Thyroid gland (tissue), 4 donors: ENCODE data around the gene MLH3. TPM values are rescaled to one million over a fixed set of nuclear protein-coding genes. Genes with fewer than 3 reads are reported as not detected.

Experiments used
- DNase-seq, 2 donors: peaks; one replicate each; pipeline ENCODE4 v3.0.0-alpha.2; 2019
- H3K27ac ChIP-seq, 3 donors: fragments of 200-600 bp; sonication (generic); 1 replicate in 2 of 3; 2 replicates in 1 of 3; pipeline ENCODE4 v1.5.1; 2016 to 2019; ENCODE audit warnings: mild to moderate bottlenecking in 1 of 3, moderate library complexity in 1 of 3
- H3K27me3 ChIP-seq: fragments of 200-600 bp; sonication (generic); one replicate; pipeline ENCODE4 v1.5.1; 2019
- H3K36me3 ChIP-seq, 2 donors: fragments of 200-600 bp; sonication (generic); one replicate each; pipeline ENCODE4 v1.5.1; 2016 to 2019
- H3K4me1 ChIP-seq, 2 donors: fragments of 200-600 bp; sonication (generic); one replicate each; pipeline ENCODE4 v1.5.1; 2017 to 2019
- H3K4me3 ChIP-seq, 3 donors: fragments of 200-600 bp; sonication (generic); replicated peaks in 1 of 3; 1 replicate in 2 of 3; 2 replicates in 1 of 3; pipeline ENCODE4 v1.5.1; 2016; ENCODE audit warnings: mild to moderate bottlenecking in 1 of 3
- H3K9me3 ChIP-seq: fragments of 200-600 bp; sonication (generic); one replicate; pipeline ENCODE4 v1.5.1; 2017
- CTCF ChIP-seq, 6 experiments: fragments of 200-600 bp in 3 of 6; fragments of 450-650 bp in 3 of 6; sonication (generic) in 3 of 6; IDR thresholded peaks; one replicate each; pipeline ENCODE4 v1.5.1; 2016 to 2019; ENCODE audit warnings: antibody characterized with exemption in 6 of 6, mild to moderate bottlenecking in 2 of 6, inconsistent platforms in 1 of 6, moderate library complexity in 1 of 6
- POLR2A ChIP-seq, 2 donors: fragments of 450-650 bp; IDR thresholded peaks; one replicate each; pipeline ENCODE4 v1.6.1; 2017; ENCODE audit warnings: antibody characterized with exemption in 2 of 2, mild to moderate bottlenecking in 2 of 2, moderate library complexity in 1 of 2
- WGBS, 2 donors: methylation state at CpG; one replicate each; pipeline ENCODE4 v1.1.5; 2017; 5-methylcytosine and 5-hydroxymethylcytosine counted together
- intact Hi-C: fragments of 100-400 bp; cut with DNase I; formaldehyde crosslinking; loops from one replicate; pipeline ENCODE4 v1.15.1; 2023
- total RNA-seq, 4 donors: library from RNA; depleted of rRNA; stranded (reverse); fragments of >200 nt; gene quantifications; one replicate each; pipeline ENCODE4 v1.2.3, GENCODE V29; 2016

Gene MLH3
- total RNA-seq, 4 donors from 2014 or later: 48.1 to 68.1 (median 57.9) TPM

- intact Hi-C loops: no loop called here
- H3K27ac ChIP-seq: no peak overlapping the region
- H3K4me1 ChIP-seq: peaks cover under 1 to 33% of the 10 kb centered on the region in 2 donors
- no peaks in the 10 kb centered on the region for H3K9me3 ChIP-seq
- TF ChIP-seq CTCF (IDR thresholded peaks at IDR 0.05) (no peak), POLR2A (IDR thresholded peaks at IDR 0.05) (no peak)
- no peaks in the 10 kb centered on the region for H3K27me3 ChIP-seq
- H3K4me3 ChIP-seq: no peak overlapping the region
- H3K36me3 ChIP-seq: no peaks in the 10 kb centered on the region
- 89 to 93% methylated on average over 5 of the region's 5 CpGs for WGBS, 2 donors
- DNase-seq: no peak
Measured at GRCh38 chr14:74973905-74974363, 77.3 kb downstream of the MLH3 start.

- H3K9me3 ChIP-seq: no peaks in the 10 kb centered on the region
- no peak for TF ChIP-seq POLR2A (IDR thresholded peaks at IDR 0.05)
- no peak for TF ChIP-seq CTCF (IDR thresholded peaks at IDR 0.05)
- no peaks in the 10 kb centered on the region for H3K27me3 ChIP-seq
- intact Hi-C loops: no loop called here
- H3K4me3 ChIP-seq: no peak overlapping the region
- H3K36me3 ChIP-seq: no peaks in the 10 kb centered on the region
- H3K4me1 ChIP-seq: peaks cover 3 to 35% of the 10 kb centered on the region in 2 donors
- WGBS, 2 donors: 68 to 90% methylated on average over 9 of the region's 15 CpGs
- peak; percentile 27 to 39 for DNase-seq
- no peak overlapping the region for H3K27ac ChIP-seq
Measured at GRCh38 chr14:74973003-74973653, 78.1 kb downstream of the MLH3 start.

GRCh38 chr14:74968811-74969210 lies 82.5 kb downstream of the MLH3 start:
- DNase-seq: no peak
- H3K27me3 ChIP-seq: no peaks in the 10 kb centered on the region
- H3K27ac ChIP-seq: peak overlapping the region in 1 of 3 donors; percentile 9
- peaks cover 6 to 21% of the 10 kb centered on the region in 2 donors for H3K4me1 ChIP-seq
- H3K36me3 ChIP-seq: no peaks in the 10 kb centered on the region
- TF ChIP-seq CTCF (IDR thresholded peaks at IDR 0.05) (no peak), POLR2A (IDR thresholded peaks at IDR 0.05) (no peak)
- intact Hi-C loops: no loop called here
- 13 to 35% methylated on average over 1 of the region's 1 CpG for WGBS, 2 donors
- H3K9me3 ChIP-seq: no peaks in the 10 kb centered on the region
- no peak overlapping the region for H3K4me3 ChIP-seq

- Histone ChIP-seq H3K36me3 (no peaks in the 10 kb centered on the region), H3K4me3 (no peak overlapping the region), H3K9me3 (no peaks in the 10 kb centered on the region), H3K4me1 (peaks cover 9 to 19% of the 10 kb centered on the region in 2 donors), H3K27ac (no peak overlapping the region), H3K27me3 (no peaks in the 10 kb centered on the region)
- TF ChIP-seq CTCF (IDR thresholded peaks at IDR 0.05) (no peak), POLR2A (IDR thresholded peaks at IDR 0.05) (no peak)
- no peak for DNase-seq
- WGBS, 2 donors: 85 to 89% methylated on average over 5 of the region's 5 CpGs
- intact Hi-C loops: no loop called here
Measured at GRCh38 chr14:74965486-74966153, 85.6 kb downstream of the MLH3 start.
